H9 (cell line): Measurements from ENCODE around the gene RFFL. TPM values are rescaled to one million over a fixed set of nuclear protein-coding genes. Genes with fewer than 3 reads are reported as not detected.

Experiments
- DNase-seq: peaks from one replicate; pipeline ENCODE4 v3.0.0-alpha.2; 2017
- H2AFZ ChIP-seq: one replicate; pipeline ENCODE4 v1.6.1; 2013; ENCODE audit warnings: mild to moderate bottlenecking, low read length, control low read depth, moderate library complexity
- H2AK5ac ChIP-seq: 2 replicates; pipeline ENCODE4 v1.6.1; 2013; ENCODE audit warnings: low read length, control low read depth, mixed read lengths; ENCODE audit not compliant: insufficient read length
- H2BK120ac ChIP-seq: one replicate; pipeline ENCODE4 v1.6.1; 2013; ENCODE audit warnings: low read depth, mild to moderate bottlenecking, low read length, control low read depth, inconsistent platforms; ENCODE audit not compliant: poor library complexity, severe bottlenecking
- H2BK12ac ChIP-seq: 2 replicates; pipeline ENCODE4 v1.6.1; 2013; ENCODE audit warnings: low read length, control low read depth, mixed read lengths, low read depth; ENCODE audit not compliant: insufficient read length
- H2BK15ac ChIP-seq: 2 replicates; pipeline ENCODE4 v1.6.1; 2013; ENCODE audit warnings: low read depth, low read length, control low read depth
- H2BK20ac ChIP-seq: one replicate; pipeline ENCODE4 v1.6.1; 2013; ENCODE audit warnings: low read depth, mild to moderate bottlenecking, low read length, control low read depth, inconsistent platforms; ENCODE audit not compliant: poor library complexity, severe bottlenecking
- H2BK5ac ChIP-seq: 2 replicates; pipeline ENCODE4 v1.6.1; 2013; ENCODE audit warnings: low read length, control low read depth, mixed read lengths; ENCODE audit not compliant: insufficient read length
- H3K14ac ChIP-seq: 2 replicates; pipeline ENCODE4 v1.6.1; 2013; ENCODE audit warnings: low read length, control low read depth; ENCODE audit not compliant: insufficient read depth
- H3K18ac ChIP-seq: 2 replicates; pipeline ENCODE4 v1.6.1; 2013; ENCODE audit warnings: low read depth, mild to moderate bottlenecking, mixed read lengths, low read length, control low read depth; ENCODE audit not compliant: insufficient read length
- H3K23ac ChIP-seq: 2 replicates; pipeline ENCODE4 v1.6.1; 2013; ENCODE audit warnings: low read length, control low read depth, mixed read lengths, low read depth; ENCODE audit not compliant: insufficient read length
- H3K23me2 ChIP-seq: 2 replicates; pipeline ENCODE4 v1.6.1; 2013; ENCODE audit warnings: low read depth, mild to moderate bottlenecking, mixed read lengths, low read length, control low read depth; ENCODE audit not compliant: insufficient read length, poor library complexity, severe bottlenecking
- H3K27ac ChIP-seq: 2 replicates; pipeline ENCODE4 v1.5.1; 2013; ENCODE audit warnings: low read length, control low read depth, mixed read lengths, low read depth; ENCODE audit not compliant: insufficient read length
- H3K27me3 ChIP-seq: 2 replicates; pipeline ENCODE4 v1.6.1; 2013; ENCODE audit warnings: low read length, control low read depth, inconsistent platforms; ENCODE audit not compliant: insufficient read depth
- H3K4ac ChIP-seq: 2 replicates; pipeline ENCODE4 v1.6.1; 2013; ENCODE audit warnings: low read depth, mild to moderate bottlenecking, control low read depth, inconsistent platforms, low read length, moderate library complexity
- H3K4me1 ChIP-seq: 2 replicates; pipeline ENCODE4 v1.6.1; 2013; ENCODE audit warnings: low read length, control low read depth, inconsistent platforms; ENCODE audit not compliant: insufficient read depth
- H3K4me2 ChIP-seq: 2 replicates; pipeline ENCODE4 v1.6.1; 2013; ENCODE audit warnings: low read length, control low read depth, mixed read lengths; ENCODE audit not compliant: insufficient read length, insufficient read depth
- H3K56ac ChIP-seq: 2 replicates; pipeline ENCODE4 v1.6.1; 2013; ENCODE audit warnings: low read depth, mild to moderate bottlenecking, mixed read lengths, low read length, control low read depth; ENCODE audit not compliant: insufficient read length
- H3K79me1 ChIP-seq: 2 replicates; pipeline ENCODE4 v1.6.1; 2013; ENCODE audit warnings: low read depth, mild to moderate bottlenecking, moderate library complexity, low read length, control low read depth, inconsistent platforms; ENCODE audit not compliant: insufficient read depth, poor library complexity, severe bottlenecking
- H3K79me2 ChIP-seq: 2 replicates; pipeline ENCODE4 v1.6.1; 2013; ENCODE audit warnings: low read length, control low read depth, inconsistent platforms; ENCODE audit not compliant: insufficient read depth
- H3K9ac ChIP-seq: 2 replicates; pipeline ENCODE4 v1.6.1; 2013; ENCODE audit warnings: low read length, control low read depth, mixed read lengths; ENCODE audit not compliant: insufficient read length; ENCODE audit errors: extremely low read depth
- H3K9me3 ChIP-seq: one replicate; pipeline ENCODE4 v1.6.1; 2013; ENCODE audit warnings: low read depth, low read length, inconsistent platforms; ENCODE audit not compliant: control insufficient read depth
- H3T11ph ChIP-seq: one replicate; pipeline ENCODE4 v1.6.1; 2013; ENCODE audit warnings: mild to moderate bottlenecking, low read length, control low read depth, inconsistent platforms
- H4K20me1 ChIP-seq: one replicate; pipeline ENCODE4 v1.6.1; 2013; ENCODE audit not compliant: control insufficient read depth, insufficient read length, insufficient read depth
- H4K5ac ChIP-seq: 2 replicates; pipeline ENCODE4 v1.6.1; 2013; ENCODE audit warnings: low read depth, mild to moderate bottlenecking, mixed read lengths, low read length, control low read depth; ENCODE audit not compliant: insufficient read length
- H4K8ac ChIP-seq: replicated peaks from 2 replicates; pipeline ENCODE4 v1.6.1; 2013; ENCODE audit warnings: low read length, control low read depth, mixed read lengths, low read depth; ENCODE audit not compliant: insufficient read length
- H4K91ac ChIP-seq: 2 replicates; pipeline ENCODE4 v1.6.1; 2013; ENCODE audit warnings: low read depth, mild to moderate bottlenecking, moderate library complexity, mixed read lengths, low read length, control low read depth; ENCODE audit not compliant: insufficient read length
- H3K27ac Mint-ChIP-seq, 3 experiments: 2 replicates in 2 of 3; 3 replicates in 1 of 3; pipeline ENCODE4 v1.8.0; 2020 to 2021; ENCODE audit warnings: mixed read lengths in 3 of 3, mild to moderate bottlenecking in 1 of 3, moderate library complexity in 1 of 3
- H3K27me3 Mint-ChIP-seq: 2 replicates; pipeline ENCODE4 v1.8.0; 2021; ENCODE audit warnings: low read depth, mild to moderate bottlenecking, moderate library complexity, mixed read lengths
- H3K36me3 Mint-ChIP-seq, 3 experiments: 2 replicates in 2 of 3; 3 replicates in 1 of 3; pipeline ENCODE4 v1.8.0; 2020 to 2021; ENCODE audit warnings: low read depth in 3 of 3, mixed read lengths in 3 of 3; ENCODE audit not compliant: insufficient read depth in 1 of 3
- H3K4me1 Mint-ChIP-seq, 2 experiments: 2 replicates each; pipeline ENCODE4 v1.8.0; 2020; ENCODE audit warnings: mixed read lengths in 2 of 2
- H3K4me3 Mint-ChIP-seq, 2 experiments: 2 replicates in 1 of 2; 3 replicates in 1 of 2; pipeline ENCODE4 v1.8.0; 2020 to 2021; ENCODE audit warnings: mild to moderate bottlenecking in 2 of 2, mixed read lengths in 2 of 2, moderate library complexity in 1 of 2
- H3K9me3 Mint-ChIP-seq, 2 experiments: 2 replicates in 1 of 2; 3 replicates in 1 of 2; pipeline ENCODE4 v1.8.0; 2020; ENCODE audit warnings: mild to moderate bottlenecking in 2 of 2, mixed read lengths in 2 of 2, moderate library complexity in 1 of 2
- CTCF ChIP-seq: fragments of 200-600 bp; sonication (generic); conservative IDR thresholded peaks from 3 replicates; pipeline ENCODE4 v1.8.0; 2021; ENCODE audit warnings: antibody characterized with exemption, mild to moderate bottlenecking
- WGBS: extraction: QIAGEN DNeasy Blood & Tissue Kit; methylation state at CpG from one replicate; pipeline ENCODE4 v1.1.7; 2013; ENCODE audit warnings: missing lambda C conversion rate, low lambda C conversion rate, mixed read lengths; ENCODE audit not compliant: insufficient read length; ENCODE audit errors: extremely low coverage; 5-methylcytosine and 5-hydroxymethylcytosine counted together
- total RNA-seq: library from RNA; stranded (reverse); gene quantifications from 2 replicates; pipeline ENCODE4 v1.2.1, GENCODE V29; 2021

Gene RFFL
- total RNA-seq, 1 experiment from 2014 or later, result 21.1 TPM

- no peak overlapping the region for H2BK120ac ChIP-seq
- H3K79me2 ChIP-seq, result no peaks in the 10 kb centered on the region; the same call in 1 of the 2 replicates
- H2BK12ac ChIP-seq, result no peak overlapping the region
- H4K20me1 ChIP-seq, result no peaks in the 10 kb centered on the region
- H3K9ac ChIP-seq, result peak overlapping the region; percentile 66
- no peak overlapping the region for H3K56ac ChIP-seq
- DNase-seq, result peak; percentile 80
- no peak overlapping the region for H4K8ac ChIP-seq
- 0 out of 2 replicates have a peak overlapping the region, but pooled peaks have one; percentile 1 for H3K14ac ChIP-seq
- H3K23ac ChIP-seq, result no peak overlapping the region
- Mint-ChIP-seq H3K36me3 (peaks cover 0 to 2% (median 0%) of the 10 kb centered on the region in 3 experiments; a peak in 1 of 7 replicates), H3K4me1 (peaks cover 43% of the 10 kb centered on the region in 2 experiments), H3K4me3 (peak overlapping the region; percentile 81 to 92), H3K27ac (peak overlapping the region in 1 of 3 experiments; percentile 40; a peak in 2 of 7 replicates), H3K27me3 (no peaks in the 10 kb centered on the region; the same call in 1 of the 2 replicates), H3K9me3 (no peaks in the 10 kb centered on the region)
- H2BK20ac ChIP-seq, result no peak overlapping the region
- no CpG with 5 or more reads among the region's 26 CpGs for WGBS
- peak overlapping the region; percentile 87 for H3K4me2 ChIP-seq
- no peak overlapping the region for H4K5ac ChIP-seq
- H3K27me3 ChIP-seq, result no peaks in the 10 kb centered on the region
- H3K4me1 ChIP-seq, result peaks cover 5% of the 10 kb centered on the region; the same call in 1 of the 2 replicates
- no peak overlapping the region for H2BK5ac ChIP-seq
- H4K91ac ChIP-seq, result no peak overlapping the region
- H2BK15ac ChIP-seq, result no peak overlapping the region
- no peak overlapping the region for H2AK5ac ChIP-seq
- H3K23me2 ChIP-seq, result peaks cover 15% of the 10 kb centered on the region
- no peak overlapping the region for H3K4ac ChIP-seq
- no peak overlapping the region for H3T11ph ChIP-seq
- H2AFZ ChIP-seq, result no peak overlapping the region
- H3K79me1 ChIP-seq, result no peaks in the 10 kb centered on the region
- H3K9me3 ChIP-seq, result no peaks in the 10 kb centered on the region
- H3K18ac ChIP-seq, result no peak overlapping the region
- no peak for TF ChIP-seq CTCF
- H3K27ac ChIP-seq, result no peak overlapping the region
Measured at GRCh38 chr17:35088356-35088880, 24.9 kb upstream of the RFFL start.
